ENCODE data around the gene TAL1. TPM values are rescaled to one million over a fixed set of nuclear protein-coding genes. Genes with fewer than 3 reads are reported as not detected.

The TAL1 gene
- total RNA-seq, 2 donors from 2014 or later = not detected

- ATAC-seq (replicated peaks) = no peak
- H3K4me3 Mint-ChIP-seq = no peak overlapping the region
- no peaks in the 10 kb centered on the region for H3K9me3 Mint-ChIP-seq
- no peaks in the 10 kb centered on the region for H3K4me1 Mint-ChIP-seq
- H3K36me3 Mint-ChIP-seq (ENCODE audit: low read depth) = no peaks in the 10 kb centered on the region
- H3K27me3 Mint-ChIP-seq = peaks cover 7% of the 10 kb centered on the region
- no peak overlapping the region for H3K27ac Mint-ChIP-seq
Observed at GRCh38 chr1:47190509-47190855, 41.5 kb downstream of the TAL1 start.

GRCh38 chr1:47189844-47190508 lies 42.0 kb downstream of the TAL1 start, which contains the start of gene PDZK1IP1:
Gene PDZK1IP1, minus strand, starts transcription at chr1:47190036. Its CDS starts 104 bp downstream, at chr1:47189932.
- Mint-ChIP-seq H3K9me3 (no peaks in the 10 kb centered on the region), H3K36me3 (ENCODE audit: low read depth) (no peaks in the 10 kb centered on the region), H3K4me1 (no peaks in the 10 kb centered on the region), H3K27me3 (peaks cover 7% of the 10 kb centered on the region), H3K27ac (no peak within 1 kb of the TSS), H3K4me3 (no peak within 1 kb of the TSS)
- ATAC-seq (replicated peaks) = no peak

GRCh38 chr1:47188791-47189785 lies 42.9 kb downstream of the TAL1 start:
- H3K27me3 Mint-ChIP-seq = peaks cover 7% of the 10 kb centered on the region
- H3K9me3 Mint-ChIP-seq = no peaks in the 10 kb centered on the region
- H3K4me1 Mint-ChIP-seq = no peaks in the 10 kb centered on the region
- H3K27ac Mint-ChIP-seq = no peak overlapping the region
- H3K36me3 Mint-ChIP-seq (ENCODE audit: low read depth) = no peaks in the 10 kb centered on the region
- ATAC-seq (replicated peaks) = no peak
- no peak overlapping the region for H3K4me3 Mint-ChIP-seq

GRCh38 chr1:47187926-47188250 lies 44.1 kb downstream of the TAL1 start:
- no peak overlapping the region for H3K4me3 Mint-ChIP-seq
- peaks cover 4% of the 10 kb centered on the region for H3K27me3 Mint-ChIP-seq
- H3K27ac Mint-ChIP-seq = no peak overlapping the region
- H3K4me1 Mint-ChIP-seq = no peaks in the 10 kb centered on the region
- no peaks in the 10 kb centered on the region for H3K36me3 Mint-ChIP-seq (ENCODE audit: low read depth)
- no peaks in the 10 kb centered on the region for H3K9me3 Mint-ChIP-seq
- no peak for ATAC-seq (replicated peaks)

- H3K4me1 Mint-ChIP-seq = no peaks in the 10 kb centered on the region
- H3K27me3 Mint-ChIP-seq = peaks cover 3% of the 10 kb centered on the region
- H3K36me3 Mint-ChIP-seq (ENCODE audit: low read depth) = no peaks in the 10 kb centered on the region
- no peak overlapping the region for H3K27ac Mint-ChIP-seq
- H3K4me3 Mint-ChIP-seq = no peak overlapping the region
- no peak for ATAC-seq (replicated peaks)
- H3K9me3 Mint-ChIP-seq = no peaks in the 10 kb centered on the region
Observed at GRCh38 chr1:47187231-47187925, 44.6 kb downstream of the TAL1 start.

GRCh38 chr1:47186267-47187185 lies 45.5 kb downstream of the TAL1 start:
- H3K36me3 Mint-ChIP-seq (ENCODE audit: low read depth) = no peaks in the 10 kb centered on the region
- H3K4me3 Mint-ChIP-seq = no peak overlapping the region
- no peak for ATAC-seq (replicated peaks)
- H3K9me3 Mint-ChIP-seq = no peaks in the 10 kb centered on the region
- H3K4me1 Mint-ChIP-seq = no peaks in the 10 kb centered on the region
- H3K27me3 Mint-ChIP-seq = peaks cover 6% of the 10 kb centered on the region
- H3K27ac Mint-ChIP-seq = no peak overlapping the region

- Mint-ChIP-seq H3K36me3 (ENCODE audit: low read depth) (no peaks in the 10 kb centered on the region), H3K9me3 (no peaks in the 10 kb centered on the region), H3K4me1 (no peaks in the 10 kb centered on the region), H3K27ac (no peak overlapping the region), H3K4me3 (no peak overlapping the region), H3K27me3 (peaks cover 16% of the 10 kb centered on the region)
- no peak for ATAC-seq (replicated peaks)
Observed at GRCh38 chr1:47184822-47185677, 47.0 kb downstream of the TAL1 start.

GRCh38 chr1:47184090-47184821 lies 47.8 kb downstream of the TAL1 start:
- Mint-ChIP-seq H3K27ac (no peak overlapping the region), H3K4me1 (peaks cover 5% of the 10 kb centered on the region)
- peak; percentile 13 for ATAC-seq (replicated peaks)

GRCh38 chr1:47183308-47184089 lies 48.5 kb downstream of the TAL1 start:
- no peak overlapping the region for H3K4me3 Mint-ChIP-seq
- H3K9me3 Mint-ChIP-seq = no peaks in the 10 kb centered on the region
- peaks cover 26% of the 10 kb centered on the region for H3K27me3 Mint-ChIP-seq
- no peak for ATAC-seq (replicated peaks)
- H3K36me3 Mint-ChIP-seq (ENCODE audit: low read depth) = no peaks in the 10 kb centered on the region
- peaks cover 9% of the 10 kb centered on the region for H3K4me1 Mint-ChIP-seq
- H3K27ac Mint-ChIP-seq = no peak overlapping the region

More at GRCh38 chr1:47184090-47184821, 47.8 kb downstream of the TAL1 start:
- Mint-ChIP-seq H3K4me3 (no peak overlapping the region), H3K9me3 (no peaks in the 10 kb centered on the region), H3K36me3 (ENCODE audit: low read depth) (no peaks in the 10 kb centered on the region), H3K27me3 (peaks cover 19% of the 10 kb centered on the region)

GRCh38 chr1:47182676-47183235 lies 49.3 kb downstream of the TAL1 start:
- ATAC-seq (replicated peaks) = no peak
- Mint-ChIP-seq H3K27ac (no peak overlapping the region), H3K4me1 (peaks cover 9% of the 10 kb centered on the region), H3K9me3 (no peaks in the 10 kb centered on the region), H3K36me3 (ENCODE audit: low read depth) (no peaks in the 10 kb centered on the region), H3K27me3 (peaks cover 30% of the 10 kb centered on the region), H3K4me3 (no peak overlapping the region)

GRCh38 chr1:47181955-47182675 lies 49.9 kb downstream of the TAL1 start:
- H3K4me1 Mint-ChIP-seq = peaks cover 9% of the 10 kb centered on the region
- no peaks in the 10 kb centered on the region for H3K36me3 Mint-ChIP-seq (ENCODE audit: low read depth)
- no peak for ATAC-seq (replicated peaks)
- peaks cover 30% of the 10 kb centered on the region for H3K27me3 Mint-ChIP-seq
- H3K9me3 Mint-ChIP-seq = no peaks in the 10 kb centered on the region
- no peak overlapping the region for H3K27ac Mint-ChIP-seq
- no peak overlapping the region for H3K4me3 Mint-ChIP-seq
